Endodermal cell (in vitro differentiated cells): ENCODE data around the gene TPK1. TPM values are rescaled to one million over a fixed set of nuclear protein-coding genes. Genes with fewer than 3 reads are reported as not detected.

ENCODE experiments used
- DNase-seq: peaks from one replicate; pipeline ENCODE4 v3.0.0-alpha.2; 2017
- H3K27ac ChIP-seq: 2 replicates; pipeline ENCODE4 v1.5.1; 2013; ENCODE audit warnings: mild to moderate bottlenecking, low read depth, low read length, moderate library complexity
- H3K27me3 ChIP-seq: 2 replicates; pipeline ENCODE4 v1.6.1; 2013; ENCODE audit warnings: mild to moderate bottlenecking, low read length, moderate library complexity; ENCODE audit not compliant: insufficient read depth, control insufficient read depth, poor library complexity, severe bottlenecking
- H3K36me3 ChIP-seq: 2 replicates; pipeline ENCODE4 v1.7.0; 2013; ENCODE audit warnings: mild to moderate bottlenecking, low read length, moderate library complexity; ENCODE audit not compliant: control insufficient read depth, insufficient read depth
- H3K4me1 ChIP-seq: one replicate; pipeline ENCODE4 v1.7.0; 2013; ENCODE audit warnings: low read length; ENCODE audit not compliant: control insufficient read depth, insufficient read depth
- H3K4me3 ChIP-seq: 2 replicates; pipeline ENCODE4 v1.5.1; 2013; ENCODE audit warnings: mild to moderate bottlenecking, low read length, moderate library complexity
- H3K9ac ChIP-seq: 2 replicates; pipeline ENCODE4 v1.6.1; 2013; ENCODE audit warnings: mild to moderate bottlenecking, low read length, moderate library complexity; ENCODE audit not compliant: poor library complexity, severe bottlenecking; ENCODE audit errors: extremely low read depth
- H3K9me3 ChIP-seq: 2 replicates; pipeline ENCODE4 v1.6.1; 2013; ENCODE audit warnings: mild to moderate bottlenecking, low read length, moderate library complexity; ENCODE audit not compliant: control insufficient read depth
- H3K27ac Mint-ChIP-seq: 2 replicates; pipeline ENCODE4 v1.8.0; 2020; ENCODE audit warnings: mixed read lengths
- H3K27me3 Mint-ChIP-seq: 2 replicates; pipeline ENCODE4 v1.8.0; 2021; ENCODE audit warnings: mild to moderate bottlenecking, mixed read lengths; ENCODE audit not compliant: insufficient read depth
- H3K36me3 Mint-ChIP-seq: 2 replicates; pipeline ENCODE4 v1.8.0; 2020; ENCODE audit warnings: low read depth, mixed read lengths
- H3K4me1 Mint-ChIP-seq: 2 replicates; pipeline ENCODE4 v1.8.0; 2020; ENCODE audit warnings: mixed read lengths
- H3K4me3 Mint-ChIP-seq: 2 replicates; pipeline ENCODE4 v1.8.0; 2020; ENCODE audit warnings: mild to moderate bottlenecking, moderate library complexity, mixed read lengths
- H3K9me3 Mint-ChIP-seq: 2 replicates; pipeline ENCODE4 v1.8.0; 2020; ENCODE audit warnings: mild to moderate bottlenecking, mixed read lengths
- CTCF ChIP-seq: fragments of 200-600 bp; sonication (generic); conservative IDR thresholded peaks from 2 replicates; pipeline ENCODE4 v1.5.0; 2021; ENCODE audit warnings: antibody characterized with exemption, mild to moderate bottlenecking
- WGBS, 2 experiments: methylation state at CpG; one replicate each; pipeline versions ENCODE4 v1.1.5 to v1.1.7; 2013; ENCODE audit warnings: missing lambda C conversion rate in 2 of 2, mixed read lengths in 1 of 2; ENCODE audit not compliant: insufficient coverage in 1 of 2, insufficient read length in 1 of 2; 5-methylcytosine and 5-hydroxymethylcytosine counted together
- total RNA-seq, 2 donors: library from RNA; stranded (reverse); fragmentation: NEBNext Ultra II Directional in 1 of 2; extraction: Animal tissue kit (Norgen Biotek cat#: 25700) in 1 of 2; gene quantifications; 2 replicates in 1 of 2; 3 replicates in 1 of 2; pipeline ENCODE4 v1.2.1, GENCODE V29; 2021

Gene TPK1
- total RNA-seq, 2 donors from 2014 or later: 9.7 TPM

DNA sequence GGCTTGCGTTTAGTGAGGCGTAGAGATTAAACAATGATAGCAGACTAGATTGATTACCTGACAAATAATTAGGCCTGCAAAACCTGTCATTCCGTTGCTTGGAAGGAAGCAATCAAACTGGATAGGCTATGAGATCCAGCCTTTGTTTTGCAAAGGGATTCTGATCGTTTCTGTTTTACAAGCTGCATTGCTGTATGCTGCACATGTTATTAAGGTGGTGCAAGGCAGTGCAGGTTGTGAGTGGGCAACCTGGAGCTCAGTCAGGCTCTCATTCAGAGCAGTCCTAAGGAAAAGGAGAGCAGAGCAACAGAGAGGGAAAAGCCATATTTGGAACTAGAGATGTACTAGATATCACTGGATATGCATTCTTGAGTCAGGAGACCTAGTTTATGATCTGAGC is 425.4 kb downstream of the TPK1 start:
- no peak overlapping the region for H3K4me3 ChIP-seq
- no peak for TF ChIP-seq CTCF
- H3K9me3 ChIP-seq: no peaks in the 10 kb centered on the region
- DNase-seq: no peak
- Mint-ChIP-seq H3K27me3 (no peaks in the 10 kb centered on the region), H3K4me1 (no peaks in the 10 kb centered on the region), H3K9me3 (no peaks in the 10 kb centered on the region), H3K27ac (no peak overlapping the region), H3K4me3 (no peak overlapping the region), H3K36me3 (no peaks in the 10 kb centered on the region)
- 88 to 89% methylated on average over 3 to 4 of the region's 4 CpGs for WGBS, 2 experiments
- no peaks in the 10 kb centered on the region for H3K4me1 ChIP-seq
- no peaks in the 10 kb centered on the region for H3K36me3 ChIP-seq
- no peaks in the 10 kb centered on the region for H3K27me3 ChIP-seq
- H3K9ac ChIP-seq: no peak overlapping the region
- no peak overlapping the region for H3K27ac ChIP-seq

GRCh38 chr7:144408121-144408520 is 427.7 kb downstream of the TPK1 start:
- Mint-ChIP-seq H3K36me3 (no peaks in the 10 kb centered on the region), H3K9me3 (no peaks in the 10 kb centered on the region), H3K4me1 (no peaks in the 10 kb centered on the region), H3K27ac (no peak overlapping the region), H3K27me3 (no peaks in the 10 kb centered on the region), H3K4me3 (no peak overlapping the region)
- Histone ChIP-seq H3K4me3 (no peak overlapping the region), H3K4me1 (no peaks in the 10 kb centered on the region), H3K27ac (no peak overlapping the region), H3K9ac (no peak overlapping the region), H3K36me3 (no peaks in the 10 kb centered on the region), H3K9me3 (no peaks in the 10 kb centered on the region), H3K27me3 (no peaks in the 10 kb centered on the region)
- TF ChIP-seq CTCF: no peak
- DNase-seq: no peak
- 82 to 94% methylated on average over 2 to 3 of the region's 3 CpGs for WGBS, 2 experiments

- Histone ChIP-seq H3K27me3 (no peaks in the 10 kb centered on the region), H3K9ac (no peak overlapping the region), H3K27ac (no peak overlapping the region), H3K4me3 (no peak overlapping the region), H3K9me3 (no peaks in the 10 kb centered on the region), H3K36me3 (no peaks in the 10 kb centered on the region), H3K4me1 (no peaks in the 10 kb centered on the region)
- Mint-ChIP-seq H3K36me3 (no peaks in the 10 kb centered on the region), H3K9me3 (no peaks in the 10 kb centered on the region), H3K27ac (no peak overlapping the region), H3K4me3 (no peak overlapping the region), H3K4me1 (no peaks in the 10 kb centered on the region), H3K27me3 (no peaks in the 10 kb centered on the region)
- 88 to 89% methylated on average over 7 to 12 of the region's 12 CpGs for WGBS, 2 experiments
- TF ChIP-seq CTCF: no peak
- DNase-seq: no peak
These were observed 428.5 kb downstream of the TPK1 start for GRCh38 chr7:144407266-144407931.
